WTC11 (cell line): ENCODE measurements around the gene ARMC2.

Experiments
- AFF4 ChIP-seq: sonication (generic); formaldehyde crosslinking; IDR thresholded peaks from 2 replicates; pipeline ENCODE4 v1.8.1; 2023; ENCODE audit warnings: mild to moderate bottlenecking, missing genetic modification reagents, borderline replicate concordance
- ATF1 ChIP-seq: sonication (generic); formaldehyde crosslinking; IDR thresholded peaks from 2 replicates; pipeline ENCODE4 v1.8.1; 2023; ENCODE audit warnings: mild to moderate bottlenecking, moderate library complexity, missing genetic modification reagents
- CTCF ChIP-seq: fragments of 200-600 bp; IDR thresholded peaks from 2 replicates; pipeline ENCODE4 v1.8.0; 2022; ENCODE audit warnings: antibody characterized with exemption
- E2F4 ChIP-seq: sonication (generic); formaldehyde crosslinking; IDR thresholded peaks from 2 replicates; pipeline ENCODE4 v1.8.1; 2022; ENCODE audit warnings: low read depth, mild to moderate bottlenecking, moderate library complexity, missing genetic modification reagents, borderline replicate concordance
- FOXJ3 ChIP-seq: sonication (generic); formaldehyde crosslinking; IDR thresholded peaks from 2 replicates; pipeline ENCODE4 v1.9.0; 2021; ENCODE audit warnings: missing genetic modification reagents, mild to moderate bottlenecking, borderline replicate concordance
- FOXP1 ChIP-seq: sonication (generic); formaldehyde crosslinking; IDR thresholded peaks from 2 replicates; pipeline ENCODE4 v1.8.0; 2022; ENCODE audit warnings: missing genetic modification reagents, mild to moderate bottlenecking, moderate library complexity, borderline replicate concordance
- IRF2 ChIP-seq: sonication (generic); formaldehyde crosslinking; IDR thresholded peaks from 2 replicates; pipeline ENCODE4 v1.8.0; 2022; ENCODE audit warnings: low read depth, missing genetic modification reagents, borderline replicate concordance
- PRRX2 ChIP-seq: fragments of 250-450 bp; sonication (Bioruptor Pico); IDR thresholded peaks from 2 replicates; pipeline ENCODE4 v1.8.0; 2021; ENCODE audit warnings: mild to moderate bottlenecking
- TEAD4 ChIP-seq: sonication (generic); formaldehyde crosslinking; IDR thresholded peaks from 2 replicates; pipeline ENCODE4 v1.8.0; 2022; ENCODE audit warnings: mild to moderate bottlenecking, missing genetic modification reagents
- ZNF423 ChIP-seq: fragments of 250-450 bp; sonication (Bioruptor Pico); IDR thresholded peaks from 2 replicates; pipeline ENCODE4 v2.1.2; 2022; ENCODE audit warnings: mild to moderate bottlenecking, moderate library complexity

GRCh38 chr6:108888745-108889144 is 40.5 kb downstream of the ARMC2 start:
- TF ChIP-seq TEAD4 (no peak), FOXJ3 (no peak), AFF4 (CRISPR knock-in tag) (no peak), ATF1 (CRISPR knock-in tag) (no peak), FOXP1 (no peak), PRRX2 (CRISPR knock-in tag) (no peak), CTCF (no peak), E2F4 (CRISPR knock-in tag) (no peak), IRF2 (no peak), ZNF423 (no peak)
